Panc1 (cell line): Measurements from ENCODE around the gene CATSPER3. TPM values are rescaled to one million over a fixed set of nuclear protein-coding genes. Genes with fewer than 3 reads are reported as not detected.

Source experiments
- ATAC-seq: fragments of 200-7000 bp; cut with Tn5 transposase; 2 replicates; pipeline ENCODE4 v1.9.1; 2020; ENCODE audit warnings: mild to moderate bottlenecking, moderate library complexity
- BruUV-seq: library from RNA; stranded (reverse); fragments of 400-500 nt; replicated peaks from 2 replicates; lab custom pipeline; 2021; lab: Mats Ljungman, UMichigan
- CTCF ChIA-PET: fragments of 300-600 bp; sonication (Branson Sonifier 250); formaldehyde crosslinking; loops from one replicate; lab custom pipeline; 2022; ENCODE audit warnings: antibody characterized with exemption; lab: Charles Lee
- POLR2A ChIA-PET: fragments of 300-600 bp; sonication (Branson Sonifier 250); formaldehyde crosslinking; loops from one replicate; lab custom pipeline; 2022; ENCODE audit warnings: antibody characterized with exemption; lab: Charles Lee
- DNase-seq: peaks from one replicate; pipeline ENCODE4 v3.0.0-alpha.2; 2010; ENCODE audit warnings: low read depth, low spot score
- H3K27ac ChIP-seq: 2 replicates; pipeline ENCODE4 v1.5.1; 2011; ENCODE audit warnings: mild to moderate bottlenecking, low read length, inconsistent platforms
- H3K27me3 ChIP-seq: fragments of 200-500 bp; sonication (Bioruptor generic); 2 replicates; pipeline ENCODE4 v1.6.0; 2014; ENCODE audit warnings: low read length, inconsistent platforms; ENCODE audit not compliant: control insufficient read depth, insufficient read depth
- H3K36me3 ChIP-seq: fragments of 200-500 bp; sonication (Bioruptor generic); 2 replicates; pipeline ENCODE4 v1.5.1; 2014; ENCODE audit warnings: inconsistent platforms, mild to moderate bottlenecking, low read length, moderate library complexity; ENCODE audit not compliant: control insufficient read depth, insufficient read depth
- H3K4me1 ChIP-seq: 2 replicates; pipeline ENCODE4 v1.5.1; 2011; ENCODE audit warnings: inconsistent platforms, mild to moderate bottlenecking, low read length, moderate library complexity; ENCODE audit not compliant: control insufficient read depth, insufficient read depth
- H3K4me3 ChIP-seq, 2 experiments: 2 replicates each; pipeline ENCODE4 v1.5.1; 2011 to 2012; ENCODE audit warnings: low read depth in 2 of 2, low read length in 2 of 2, mild to moderate bottlenecking in 2 of 2, inconsistent platforms in 1 of 2, moderate library complexity in 1 of 2
- H3K9me3 ChIP-seq: fragments of 200-500 bp; sonication (Bioruptor generic); 2 replicates; pipeline ENCODE4 v1.5.1; 2014; ENCODE audit warnings: low read depth, mild to moderate bottlenecking, inconsistent platforms, low read length, moderate library complexity; ENCODE audit not compliant: control insufficient read depth, insufficient read depth
- POLR2AphosphoS5 ChIP-seq: IDR thresholded peaks from 2 replicates; pipeline ENCODE4 v1.6.1; 2012; ENCODE audit warnings: mild to moderate bottlenecking, low read depth, low read length, moderate library complexity
- SIN3A ChIP-seq: IDR thresholded peaks from 2 replicates; pipeline ENCODE4 v1.6.1; 2012; ENCODE audit warnings: low read depth, mild to moderate bottlenecking, low read length, moderate library complexity, borderline replicate concordance; ENCODE audit not compliant: insufficient read depth
- TCF7L2 ChIP-seq: IDR thresholded peaks from 2 replicates; pipeline ENCODE4 v1.6.1; 2011; ENCODE audit warnings: mild to moderate bottlenecking, low read depth, low read length, inconsistent platforms
- in situ Hi-C: cut with HindIII; loops from 2 replicates; pipeline ENCODE4 v1.10.0; 2016; ENCODE audit warnings: low sequenced_read_pairs, low pct_unique_long_range_greater_than_20kb
- intact Hi-C: fragments of 100-400 bp; cut with micrococcal nuclease; formaldehyde crosslinking; loops from one replicate; pipeline ENCODE4 v1.10.0; 2022; ENCODE audit not compliant: unreplicated experiment
- total RNA-seq: library from RNA; stranded (reverse); gene quantifications from one replicate; pipeline ENCODE4 v1.2.1, GENCODE V29; 2021; ENCODE audit not compliant: unreplicated experiment
- TF ChIP-seq, protein P1 (sequence below): fragments of 450-650 bp; IDR thresholded peaks from 2 replicates; pipeline ENCODE4 v1.5.1; 2017; ENCODE audit warnings: mild to moderate bottlenecking
- TF ChIP-seq, protein P2 (sequence below), 2 experiments: IDR thresholded peaks; 2 replicates each; pipeline ENCODE4 v1.6.1; 2011 to 2012; ENCODE audit warnings: low read depth in 2 of 2, control low read depth in 1 of 2, low read length in 1 of 2, mild to moderate bottlenecking in 1 of 2, moderate library complexity in 1 of 2; ENCODE audit not compliant: insufficient read depth in 1 of 2

CATSPER3 gene
- total RNA-seq, 1 experiment from 2014 or later = 0.69 TPM

DNA sequence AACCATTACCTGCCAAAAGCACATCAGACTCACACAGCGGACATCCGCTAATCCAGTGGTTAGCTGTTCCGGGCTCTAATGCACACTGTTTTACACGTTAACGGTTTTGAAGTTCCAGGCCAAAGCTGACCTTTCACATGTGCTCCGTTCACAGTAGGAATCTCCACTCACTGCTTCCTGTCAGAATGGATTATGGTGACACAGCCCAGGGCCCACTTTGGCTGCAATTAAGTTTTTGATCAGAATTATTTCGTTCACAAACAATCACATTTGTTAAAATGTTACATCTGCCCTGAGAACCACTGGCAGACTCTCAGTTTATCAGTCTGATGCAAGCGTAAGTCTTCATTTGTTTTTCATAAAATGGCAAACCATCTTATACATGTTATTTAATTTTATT lies 30.2 kb upstream of the CATSPER3 start:
- BruUV-seq = no TSS peak
- CTCF ChIA-PET = no interaction called here

DNA sequence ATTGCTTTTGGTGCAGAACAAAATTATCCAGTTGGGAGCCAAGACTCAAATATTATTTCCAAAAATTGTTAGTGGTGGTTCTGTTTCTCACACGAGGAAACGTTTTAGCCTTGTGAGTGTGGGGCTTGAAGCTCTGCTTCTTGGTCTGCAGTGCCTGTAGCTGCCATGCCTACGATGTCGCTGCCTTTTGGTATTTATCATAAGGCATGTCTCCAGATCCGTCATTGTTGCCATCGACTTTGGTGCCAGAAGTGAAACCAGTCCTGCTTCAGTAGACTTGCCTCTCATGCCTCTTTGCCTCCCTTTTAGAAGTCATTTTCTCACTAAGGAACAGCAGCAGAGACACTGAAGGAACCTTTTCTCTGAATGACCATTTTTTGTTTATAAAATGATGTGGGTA lies 29.7 kb upstream of the CATSPER3 start:
- Histone ChIP-seq H3K36me3 (peaks cover 15% of the 10 kb centered on the region), H3K9me3 (no peaks in the 10 kb centered on the region), H3K4me1 (no peaks in the 10 kb centered on the region), H3K4me3 (no peak overlapping the region), H3K27ac (no peak overlapping the region), H3K27me3 (no peaks in the 10 kb centered on the region)
- ChIA-PET CTCF (no interaction called here), POLR2A (no interaction called here)
- DNase-seq = no peak
- intact Hi-C loops (no loop called here), in situ Hi-C loops (no loop called here)
- TF ChIP-seq TCF7L2 (no peak), POLR2AphosphoS5 (no peak), SIN3A (no peak)
- TF ChIP-seq, protein P1, sequence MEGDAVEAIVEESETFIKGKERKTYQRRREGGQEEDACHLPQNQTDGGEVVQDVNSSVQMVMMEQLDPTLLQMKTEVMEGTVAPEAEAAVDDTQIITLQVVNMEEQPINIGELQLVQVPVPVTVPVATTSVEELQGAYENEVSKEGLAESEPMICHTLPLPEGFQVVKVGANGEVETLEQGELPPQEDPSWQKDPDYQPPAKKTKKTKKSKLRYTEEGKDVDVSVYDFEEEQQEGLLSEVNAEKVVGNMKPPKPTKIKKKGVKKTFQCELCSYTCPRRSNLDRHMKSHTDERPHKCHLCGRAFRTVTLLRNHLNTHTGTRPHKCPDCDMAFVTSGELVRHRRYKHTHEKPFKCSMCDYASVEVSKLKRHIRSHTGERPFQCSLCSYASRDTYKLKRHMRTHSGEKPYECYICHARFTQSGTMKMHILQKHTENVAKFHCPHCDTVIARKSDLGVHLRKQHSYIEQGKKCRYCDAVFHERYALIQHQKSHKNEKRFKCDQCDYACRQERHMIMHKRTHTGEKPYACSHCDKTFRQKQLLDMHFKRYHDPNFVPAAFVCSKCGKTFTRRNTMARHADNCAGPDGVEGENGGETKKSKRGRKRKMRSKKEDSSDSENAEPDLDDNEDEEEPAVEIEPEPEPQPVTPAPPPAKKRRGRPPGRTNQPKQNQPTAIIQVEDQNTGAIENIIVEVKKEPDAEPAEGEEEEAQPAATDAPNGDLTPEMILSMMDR = no peak
- TF ChIP-seq, protein P2, sequence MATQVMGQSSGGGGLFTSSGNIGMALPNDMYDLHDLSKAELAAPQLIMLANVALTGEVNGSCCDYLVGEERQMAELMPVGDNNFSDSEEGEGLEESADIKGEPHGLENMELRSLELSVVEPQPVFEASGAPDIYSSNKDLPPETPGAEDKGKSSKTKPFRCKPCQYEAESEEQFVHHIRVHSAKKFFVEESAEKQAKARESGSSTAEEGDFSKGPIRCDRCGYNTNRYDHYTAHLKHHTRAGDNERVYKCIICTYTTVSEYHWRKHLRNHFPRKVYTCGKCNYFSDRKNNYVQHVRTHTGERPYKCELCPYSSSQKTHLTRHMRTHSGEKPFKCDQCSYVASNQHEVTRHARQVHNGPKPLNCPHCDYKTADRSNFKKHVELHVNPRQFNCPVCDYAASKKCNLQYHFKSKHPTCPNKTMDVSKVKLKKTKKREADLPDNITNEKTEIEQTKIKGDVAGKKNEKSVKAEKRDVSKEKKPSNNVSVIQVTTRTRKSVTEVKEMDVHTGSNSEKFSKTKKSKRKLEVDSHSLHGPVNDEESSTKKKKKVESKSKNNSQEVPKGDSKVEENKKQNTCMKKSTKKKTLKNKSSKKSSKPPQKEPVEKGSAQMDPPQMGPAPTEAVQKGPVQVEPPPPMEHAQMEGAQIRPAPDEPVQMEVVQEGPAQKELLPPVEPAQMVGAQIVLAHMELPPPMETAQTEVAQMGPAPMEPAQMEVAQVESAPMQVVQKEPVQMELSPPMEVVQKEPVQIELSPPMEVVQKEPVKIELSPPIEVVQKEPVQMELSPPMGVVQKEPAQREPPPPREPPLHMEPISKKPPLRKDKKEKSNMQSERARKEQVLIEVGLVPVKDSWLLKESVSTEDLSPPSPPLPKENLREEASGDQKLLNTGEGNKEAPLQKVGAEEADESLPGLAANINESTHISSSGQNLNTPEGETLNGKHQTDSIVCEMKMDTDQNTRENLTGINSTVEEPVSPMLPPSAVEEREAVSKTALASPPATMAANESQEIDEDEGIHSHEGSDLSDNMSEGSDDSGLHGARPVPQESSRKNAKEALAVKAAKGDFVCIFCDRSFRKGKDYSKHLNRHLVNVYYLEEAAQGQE (IDR thresholded peaks at IDR 0.05; ENCODE audit: insufficient read depth in 1 of 2, low read depth in 2 of 2, low read length in 1 of 2) = no peak
- no TSS peak for BruUV-seq
- no peak for ATAC-seq

More for the DNA sequence above, 30.2 kb upstream of the CATSPER3 start:
- H3K4me1 ChIP-seq = no peaks in the 10 kb centered on the region
- no peaks in the 10 kb centered on the region for H3K9me3 ChIP-seq
- no peak overlapping the region for H3K4me3 ChIP-seq
- H3K27ac ChIP-seq = no peak overlapping the region
- H3K27me3 ChIP-seq = no peaks in the 10 kb centered on the region
- POLR2A ChIA-PET = no interaction called here
- ATAC-seq (no peak), DNase-seq (no peak)
- peaks cover 15% of the 10 kb centered on the region for H3K36me3 ChIP-seq
- intact Hi-C loops (no loop called here), in situ Hi-C loops (no loop called here)
- TF ChIP-seq, protein P1 = no peak
- no peak for TF ChIP-seq TCF7L2
- TF ChIP-seq SIN3A = no peak
- TF ChIP-seq POLR2AphosphoS5 = no peak
- TF ChIP-seq, protein P2 (IDR thresholded peaks at IDR 0.05; ENCODE audit: insufficient read depth in 1 of 2, low read depth in 2 of 2, low read length in 1 of 2) = no peak
